ENCODE data around the gene ZNRF1. TPM values are rescaled to one million over a fixed set of nuclear protein-coding genes. Genes with fewer than 3 reads are reported as not detected.
"Not testable (repeated sequence)": the region's sequence is repeated elsewhere in the genome, so short reads cannot be mapped to it uniquely, and the experiment has no call there.

Gene ZNRF1
- total RNA-seq, 1 experiment from 2014 or later = 52.3 TPM

GRCh38 chr16:75088934-75089333 is 90.1 kb downstream of the ZNRF1 start:
- POLR2A ChIA-PET = no interaction called here
- in situ Hi-C loops (cut with HindIII; ENCODE audit: low pct_unique_long_range_greater_than_20kb, low sequenced_read_pairs) = no loop called here

GRCh38 chr16:75089486-75090202 is 90.8 kb downstream of the ZNRF1 start:
- Histone ChIP-seq H3K36me3 (ENCODE audit: control insufficient read depth, insufficient read depth, low read length) (no peaks in the 10 kb centered on the region), H3K27me3 (ENCODE audit: control insufficient read depth, insufficient read depth, low read length) (no peaks in the 10 kb centered on the region), H3K4me1 (ENCODE audit: control insufficient read depth, insufficient read depth, low read length) (peaks cover 28% of the 10 kb centered on the region), H3K9me3 (ENCODE audit: control insufficient read depth, insufficient read depth, low read depth, low read length) (no peaks in the 10 kb centered on the region), H3K4me3 (ENCODE audit: low read depth in 2 of 2, low read length in 2 of 2) (no peak overlapping the region), H3K27ac (ENCODE audit: low read length) (no peak overlapping the region)
- no TSS peak for BruUV-seq (replicated peaks)
- ChIA-PET CTCF (no interaction called here), POLR2A (no interaction called here)
- ATAC-seq = no peak
- in situ Hi-C loops (cut with HindIII; ENCODE audit: low pct_unique_long_range_greater_than_20kb, low sequenced_read_pairs) (no loop called here), intact Hi-C loops (cut with micrococcal nuclease; ENCODE audit: unreplicated experiment) (no loop called here)
- TF ChIP-seq POLR2AphosphoS5 (IDR thresholded peaks at IDR 0.05; ENCODE audit: low read depth, low read length) = no peak
- TF ChIP-seq REST (IDR thresholded peaks at IDR 0.05; ENCODE audit: insufficient read depth in 1 of 2, low read depth in 2 of 2, low read length in 1 of 2) = no peak
- TF ChIP-seq, protein P1, sequence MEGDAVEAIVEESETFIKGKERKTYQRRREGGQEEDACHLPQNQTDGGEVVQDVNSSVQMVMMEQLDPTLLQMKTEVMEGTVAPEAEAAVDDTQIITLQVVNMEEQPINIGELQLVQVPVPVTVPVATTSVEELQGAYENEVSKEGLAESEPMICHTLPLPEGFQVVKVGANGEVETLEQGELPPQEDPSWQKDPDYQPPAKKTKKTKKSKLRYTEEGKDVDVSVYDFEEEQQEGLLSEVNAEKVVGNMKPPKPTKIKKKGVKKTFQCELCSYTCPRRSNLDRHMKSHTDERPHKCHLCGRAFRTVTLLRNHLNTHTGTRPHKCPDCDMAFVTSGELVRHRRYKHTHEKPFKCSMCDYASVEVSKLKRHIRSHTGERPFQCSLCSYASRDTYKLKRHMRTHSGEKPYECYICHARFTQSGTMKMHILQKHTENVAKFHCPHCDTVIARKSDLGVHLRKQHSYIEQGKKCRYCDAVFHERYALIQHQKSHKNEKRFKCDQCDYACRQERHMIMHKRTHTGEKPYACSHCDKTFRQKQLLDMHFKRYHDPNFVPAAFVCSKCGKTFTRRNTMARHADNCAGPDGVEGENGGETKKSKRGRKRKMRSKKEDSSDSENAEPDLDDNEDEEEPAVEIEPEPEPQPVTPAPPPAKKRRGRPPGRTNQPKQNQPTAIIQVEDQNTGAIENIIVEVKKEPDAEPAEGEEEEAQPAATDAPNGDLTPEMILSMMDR (IDR thresholded peaks at IDR 0.05) = no peak
- TF ChIP-seq SIN3A (IDR thresholded peaks at IDR 0.05; ENCODE audit: borderline replicate concordance, insufficient read depth, low read depth, low read length) = no peak
- no peak for TF ChIP-seq TCF7L2 (IDR thresholded peaks at IDR 0.05; ENCODE audit: low read depth, low read length)
- DNase-seq (ENCODE audit: low read depth, low spot score) = no peak

More at GRCh38 chr16:75088934-75089333, 90.1 kb downstream of the ZNRF1 start:
- Histone ChIP-seq H3K4me1 (ENCODE audit: control insufficient read depth, insufficient read depth, low read length) (peaks cover 28% of the 10 kb centered on the region), H3K27ac (ENCODE audit: low read length) (no peak overlapping the region), H3K36me3 (ENCODE audit: control insufficient read depth, insufficient read depth, low read length) (no peaks in the 10 kb centered on the region), H3K4me3 (ENCODE audit: low read depth in 2 of 2, low read length in 2 of 2) (no peak overlapping the region), H3K9me3 (ENCODE audit: control insufficient read depth, insufficient read depth, low read depth, low read length) (no peaks in the 10 kb centered on the region), H3K27me3 (ENCODE audit: control insufficient read depth, insufficient read depth, low read length) (no peaks in the 10 kb centered on the region)
- CTCF ChIA-PET = no interaction called here
- BruUV-seq (replicated peaks) = no TSS peak
- intact Hi-C loops (cut with micrococcal nuclease; ENCODE audit: unreplicated experiment) = no loop called here
- no peak for DNase-seq (ENCODE audit: low read depth, low spot score)
- ATAC-seq = no peak
- no peak for TF ChIP-seq POLR2AphosphoS5 (IDR thresholded peaks at IDR 0.05; ENCODE audit: low read depth, low read length)
- TF ChIP-seq REST (IDR thresholded peaks at IDR 0.05; ENCODE audit: insufficient read depth in 1 of 2, low read depth in 2 of 2, low read length in 1 of 2) = no peak
- TF ChIP-seq, protein P1 (IDR thresholded peaks at IDR 0.05) = no peak
- TF ChIP-seq SIN3A (IDR thresholded peaks at IDR 0.05; ENCODE audit: borderline replicate concordance, insufficient read depth, low read depth, low read length) = no peak

DNA sequence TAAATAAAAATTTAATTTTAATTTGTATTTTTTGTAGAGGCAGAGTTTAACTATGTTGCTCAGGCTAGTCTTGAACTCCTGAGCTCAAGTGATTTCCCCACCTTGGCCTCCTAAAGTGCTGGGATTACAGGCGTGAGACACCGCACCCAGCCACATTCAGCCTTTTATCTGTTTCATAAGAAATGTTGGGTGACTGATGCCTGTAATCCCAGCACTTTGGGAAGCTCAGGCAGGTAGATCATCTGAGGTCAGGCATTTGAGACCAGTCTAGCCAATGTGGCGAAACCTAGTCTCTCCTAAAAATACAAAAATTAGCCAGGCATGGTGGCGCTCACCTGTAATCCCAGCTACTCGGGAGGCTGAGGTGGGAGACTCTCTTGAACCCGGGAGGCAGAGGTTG is 92.1 kb downstream of the ZNRF1 start:
- POLR2A ChIA-PET; H3K27ac ChIP-seq (ENCODE audit: low read length); H3K36me3 ChIP-seq (ENCODE audit: control insufficient read depth, insufficient read depth, low read length); intact Hi-C loops (cut with micrococcal nuclease; ENCODE audit: unreplicated experiment); H3K9me3 ChIP-seq (ENCODE audit: control insufficient read depth, insufficient read depth, low read depth, low read length); ATAC-seq; H3K27me3 ChIP-seq (ENCODE audit: control insufficient read depth, insufficient read depth, low read length); DNase-seq (ENCODE audit: low read depth, low spot score); H3K4me3 ChIP-seq (ENCODE audit: low read depth in 2 of 2, low read length in 2 of 2); BruUV-seq (replicated peaks); in situ Hi-C loops (cut with HindIII; ENCODE audit: low pct_unique_long_range_greater_than_20kb, low sequenced_read_pairs): not testable (repeated sequence)
- CTCF ChIA-PET = interaction anchor here (0.6 kb wide), 1 partner anchor 50 kb away, joined by 5 read pairs; no protein-coding TSS in a partner anchor
- H3K4me1 ChIP-seq (ENCODE audit: control insufficient read depth, insufficient read depth, low read length) = peaks cover 28% of the 10 kb centered on the region
